Measurements from ENCODE around the gene AMER3.

- TF ChIP-seq, protein P1, sequence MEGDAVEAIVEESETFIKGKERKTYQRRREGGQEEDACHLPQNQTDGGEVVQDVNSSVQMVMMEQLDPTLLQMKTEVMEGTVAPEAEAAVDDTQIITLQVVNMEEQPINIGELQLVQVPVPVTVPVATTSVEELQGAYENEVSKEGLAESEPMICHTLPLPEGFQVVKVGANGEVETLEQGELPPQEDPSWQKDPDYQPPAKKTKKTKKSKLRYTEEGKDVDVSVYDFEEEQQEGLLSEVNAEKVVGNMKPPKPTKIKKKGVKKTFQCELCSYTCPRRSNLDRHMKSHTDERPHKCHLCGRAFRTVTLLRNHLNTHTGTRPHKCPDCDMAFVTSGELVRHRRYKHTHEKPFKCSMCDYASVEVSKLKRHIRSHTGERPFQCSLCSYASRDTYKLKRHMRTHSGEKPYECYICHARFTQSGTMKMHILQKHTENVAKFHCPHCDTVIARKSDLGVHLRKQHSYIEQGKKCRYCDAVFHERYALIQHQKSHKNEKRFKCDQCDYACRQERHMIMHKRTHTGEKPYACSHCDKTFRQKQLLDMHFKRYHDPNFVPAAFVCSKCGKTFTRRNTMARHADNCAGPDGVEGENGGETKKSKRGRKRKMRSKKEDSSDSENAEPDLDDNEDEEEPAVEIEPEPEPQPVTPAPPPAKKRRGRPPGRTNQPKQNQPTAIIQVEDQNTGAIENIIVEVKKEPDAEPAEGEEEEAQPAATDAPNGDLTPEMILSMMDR (conservative IDR thresholded peaks at IDR 0.05; ENCODE audit: low read length) = no peak
- no peak for TF ChIP-seq EZH2phosphoT487 (IDR thresholded peaks at IDR 0.05; ENCODE audit: borderline replicate concordance)
These were observed 14.1 kb downstream of the AMER3 start for GRCh38 chr2:130769343-130769907.

All from Loucy (cell line).